Measurements from ENCODE around the gene ANKRD55. TPM values are rescaled to one million over a fixed set of nuclear protein-coding genes. Genes with fewer than 3 reads are reported as not detected.
A peak's percentile ranks its signal among the peaks of the same experiment; 100 is the strongest.

The ANKRD55 gene
- total and polyA plus RNA-seq, 9 of the 15 experiments (the other 6 are each of a cell fraction or from before 2014, with no cell fraction given), result 3.4 to 10.6 (median 6.5) TPM

DNA sequence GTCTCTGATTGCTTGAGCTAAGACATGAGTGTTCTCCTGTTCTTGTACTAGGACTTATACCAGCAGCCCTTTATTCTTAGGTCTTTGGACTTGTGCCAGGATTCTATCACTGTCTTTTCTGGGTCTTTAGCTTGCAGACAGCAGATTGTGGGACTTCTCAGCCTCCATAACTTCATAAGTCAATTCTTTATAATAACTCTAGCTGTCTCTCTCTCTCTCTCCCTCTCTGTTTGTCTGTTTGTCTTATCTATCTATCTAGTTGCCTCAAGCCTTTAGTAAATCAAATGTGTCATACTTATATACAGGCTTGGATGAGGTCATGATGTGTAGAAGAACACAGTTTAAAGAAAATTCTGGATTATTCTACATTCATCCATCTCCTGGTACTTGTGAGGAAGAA is 11.5 kb upstream of the ANKRD55 start (continued):
- TF ChIP-seq, protein P1, sequence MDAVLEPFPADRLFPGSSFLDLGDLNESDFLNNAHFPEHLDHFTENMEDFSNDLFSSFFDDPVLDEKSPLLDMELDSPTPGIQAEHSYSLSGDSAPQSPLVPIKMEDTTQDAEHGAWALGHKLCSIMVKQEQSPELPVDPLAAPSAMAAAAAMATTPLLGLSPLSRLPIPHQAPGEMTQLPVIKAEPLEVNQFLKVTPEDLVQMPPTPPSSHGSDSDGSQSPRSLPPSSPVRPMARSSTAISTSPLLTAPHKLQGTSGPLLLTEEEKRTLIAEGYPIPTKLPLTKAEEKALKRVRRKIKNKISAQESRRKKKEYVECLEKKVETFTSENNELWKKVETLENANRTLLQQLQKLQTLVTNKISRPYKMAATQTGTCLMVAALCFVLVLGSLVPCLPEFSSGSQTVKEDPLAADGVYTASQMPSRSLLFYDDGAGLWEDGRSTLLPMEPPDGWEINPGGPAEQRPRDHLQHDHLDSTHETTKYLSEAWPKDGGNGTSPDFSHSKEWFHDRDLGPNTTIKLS (IDR thresholded peaks at IDR 0.05; ENCODE audit: borderline replicate concordance, low read depth), result no peak
- TF ChIP-seq, protein P2, sequence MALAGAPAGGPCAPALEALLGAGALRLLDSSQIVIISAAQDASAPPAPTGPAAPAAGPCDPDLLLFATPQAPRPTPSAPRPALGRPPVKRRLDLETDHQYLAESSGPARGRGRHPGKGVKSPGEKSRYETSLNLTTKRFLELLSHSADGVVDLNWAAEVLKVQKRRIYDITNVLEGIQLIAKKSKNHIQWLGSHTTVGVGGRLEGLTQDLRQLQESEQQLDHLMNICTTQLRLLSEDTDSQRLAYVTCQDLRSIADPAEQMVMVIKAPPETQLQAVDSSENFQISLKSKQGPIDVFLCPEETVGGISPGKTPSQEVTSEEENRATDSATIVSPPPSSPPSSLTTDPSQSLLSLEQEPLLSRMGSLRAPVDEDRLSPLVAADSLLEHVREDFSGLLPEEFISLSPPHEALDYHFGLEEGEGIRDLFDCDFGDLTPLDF (CRISPR knock-in tag; IDR thresholded peaks at IDR 0.05), result no peak
- TF ChIP-seq SMAD4 (CRISPR knock-in tag; conservative IDR thresholded peaks at IDR 0.05) (no peak), TAL1 (IDR thresholded peaks at IDR 0.05) (no peak), ARHGAP35 (IDR thresholded peaks at IDR 0.05; ENCODE audit: partially characterized antibody) (no peak), HDAC2 (IDR thresholded peaks at IDR 0.05) (no peak), TCF3 (CRISPR knock-in tag; IDR thresholded peaks at IDR 0.05) (no peak), MEIS2 (IDR thresholded peaks at IDR 0.05; ENCODE audit: partially characterized antibody) (peak; percentile 84), MCM7 (IDR thresholded peaks at IDR 0.05) (no peak), DACH1 (IDR thresholded peaks at IDR 0.05; ENCODE audit: partially characterized antibody) (no peak), FOXK1 (CRISPR knock-in tag; IDR thresholded peaks at IDR 0.05; ENCODE audit: borderline replicate concordance) (no peak), TAF7 (tag; IDR thresholded peaks at IDR 0.05) (no peak)
- TF ChIP-seq, protein P3, sequence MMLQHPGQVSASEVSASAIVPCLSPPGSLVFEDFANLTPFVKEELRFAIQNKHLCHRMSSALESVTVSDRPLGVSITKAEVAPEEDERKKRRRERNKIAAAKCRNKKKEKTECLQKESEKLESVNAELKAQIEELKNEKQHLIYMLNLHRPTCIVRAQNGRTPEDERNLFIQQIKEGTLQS (IDR thresholded peaks at IDR 0.05), result peak; percentile 60; the same call in 1 of the 2 replicates
- TF ChIP-seq, protein P3 (CRISPR knock-in tag; conservative IDR thresholded peaks at IDR 0.05), result no peak
- TF ChIP-seq, protein P4, sequence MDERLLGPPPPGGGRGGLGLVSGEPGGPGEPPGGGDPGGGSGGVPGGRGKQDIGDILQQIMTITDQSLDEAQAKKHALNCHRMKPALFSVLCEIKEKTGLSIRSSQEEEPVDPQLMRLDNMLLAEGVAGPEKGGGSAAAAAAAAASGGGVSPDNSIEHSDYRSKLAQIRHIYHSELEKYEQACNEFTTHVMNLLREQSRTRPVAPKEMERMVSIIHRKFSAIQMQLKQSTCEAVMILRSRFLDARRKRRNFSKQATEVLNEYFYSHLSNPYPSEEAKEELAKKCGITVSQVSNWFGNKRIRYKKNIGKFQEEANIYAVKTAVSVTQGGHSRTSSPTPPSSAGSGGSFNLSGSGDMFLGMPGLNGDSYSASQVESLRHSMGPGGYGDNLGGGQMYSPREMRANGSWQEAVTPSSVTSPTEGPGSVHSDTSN (CRISPR knock-in tag; IDR thresholded peaks at IDR 0.05; ENCODE audit: low read depth), result no peak
- TF ChIP-seq, protein P4 (tag; conservative IDR thresholded peaks at IDR 0.05; ENCODE audit: low read depth), result peak; percentile 84
- TF ChIP-seq, protein P5, sequence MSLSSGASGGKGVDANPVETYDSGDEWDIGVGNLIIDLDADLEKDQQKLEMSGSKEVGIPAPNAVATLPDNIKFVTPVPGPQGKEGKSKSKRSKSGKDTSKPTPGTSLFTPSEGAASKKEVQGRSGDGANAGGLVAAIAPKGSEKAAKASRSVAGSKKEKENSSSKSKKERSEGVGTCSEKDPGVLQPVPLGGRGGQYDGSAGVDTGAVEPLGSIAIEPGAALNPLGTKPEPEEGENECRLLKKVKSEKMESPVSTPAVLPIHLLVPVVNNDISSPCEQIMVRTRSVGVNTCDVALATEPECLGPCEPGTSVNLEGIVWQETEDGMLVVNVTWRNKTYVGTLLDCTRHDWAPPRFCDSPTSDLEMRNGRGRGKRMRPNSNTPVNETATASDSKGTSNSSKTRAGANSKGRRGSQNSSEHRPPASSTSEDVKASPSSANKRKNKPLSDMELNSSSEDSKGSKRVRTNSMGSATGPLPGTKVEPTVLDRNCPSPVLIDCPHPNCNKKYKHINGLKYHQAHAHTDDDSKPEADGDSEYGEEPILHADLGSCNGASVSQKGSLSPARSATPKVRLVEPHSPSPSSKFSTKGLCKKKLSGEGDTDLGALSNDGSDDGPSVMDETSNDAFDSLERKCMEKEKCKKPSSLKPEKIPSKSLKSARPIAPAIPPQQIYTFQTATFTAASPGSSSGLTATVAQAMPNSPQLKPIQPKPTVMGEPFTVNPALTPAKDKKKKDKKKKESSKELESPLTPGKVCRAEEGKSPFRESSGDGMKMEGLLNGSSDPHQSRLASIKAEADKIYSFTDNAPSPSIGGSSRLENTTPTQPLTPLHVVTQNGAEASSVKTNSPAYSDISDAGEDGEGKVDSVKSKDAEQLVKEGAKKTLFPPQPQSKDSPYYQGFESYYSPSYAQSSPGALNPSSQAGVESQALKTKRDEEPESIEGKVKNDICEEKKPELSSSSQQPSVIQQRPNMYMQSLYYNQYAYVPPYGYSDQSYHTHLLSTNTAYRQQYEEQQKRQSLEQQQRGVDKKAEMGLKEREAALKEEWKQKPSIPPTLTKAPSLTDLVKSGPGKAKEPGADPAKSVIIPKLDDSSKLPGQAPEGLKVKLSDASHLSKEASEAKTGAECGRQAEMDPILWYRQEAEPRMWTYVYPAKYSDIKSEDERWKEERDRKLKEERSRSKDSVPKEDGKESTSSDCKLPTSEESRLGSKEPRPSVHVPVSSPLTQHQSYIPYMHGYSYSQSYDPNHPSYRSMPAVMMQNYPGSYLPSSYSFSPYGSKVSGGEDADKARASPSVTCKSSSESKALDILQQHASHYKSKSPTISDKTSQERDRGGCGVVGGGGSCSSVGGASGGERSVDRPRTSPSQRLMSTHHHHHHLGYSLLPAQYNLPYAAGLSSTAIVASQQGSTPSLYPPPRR (CRISPR knock-in tag; IDR thresholded peaks at IDR 0.05; ENCODE audit: borderline replicate concordance), result no peak

Data from K562 (cell line).